ENCODE results near the gene SYNPO2L. TPM values are rescaled to one million over a fixed set of nuclear protein-coding genes. Genes with fewer than 3 reads are reported as not detected.

Gene SYNPO2L
- total and polyA plus RNA-seq, 9 of the 15 experiments (the other 6 are each of a cell fraction or from before 2014, with no cell fraction given) = 0.03 to 0.07 TPM; not detected in 7

DNA sequence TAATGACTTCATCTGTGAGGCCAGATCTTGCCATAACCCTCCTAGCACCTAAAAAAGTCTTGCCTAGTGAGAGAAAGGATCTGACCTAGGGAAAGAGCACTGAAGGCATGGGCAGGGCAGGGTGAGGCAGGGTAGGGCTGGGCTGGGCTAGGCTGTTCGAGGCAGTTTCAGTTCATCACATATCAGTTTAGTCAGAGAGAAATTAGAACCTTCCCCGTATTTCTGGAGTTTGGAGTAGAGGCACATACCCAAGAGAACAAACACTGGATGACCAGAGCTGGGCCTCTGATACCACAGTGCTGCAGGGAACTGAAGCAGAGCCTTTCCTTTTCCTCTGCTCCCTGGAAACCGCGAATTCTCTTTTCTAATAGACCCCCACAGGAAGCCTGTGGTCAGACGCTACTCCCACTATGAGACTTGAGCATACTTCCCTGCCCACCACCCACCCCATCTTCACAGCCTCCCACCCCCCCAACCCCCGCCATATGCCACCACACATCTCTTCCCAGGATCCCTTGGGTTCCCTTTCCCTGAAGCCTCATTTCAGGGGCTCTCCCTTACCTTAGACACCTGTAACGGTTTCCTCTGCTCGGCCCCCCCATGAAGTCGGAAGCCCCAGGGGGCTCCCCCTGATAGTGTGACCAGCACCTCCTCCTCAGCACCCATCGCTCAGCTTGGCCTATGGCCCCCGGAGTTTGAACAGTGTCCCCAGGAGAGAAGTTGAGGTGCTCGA lies 406 bp downstream of the SYNPO2L start:
- H3K79me2 ChIP-seq (ENCODE audit: control insufficient read depth, insufficient read depth, low read length) = no peaks in the 10 kb centered on the region
- CTCF ChIA-PET (ENCODE audit: low intra/inter-chr PET ratio) = no interaction called here
- H4K20me1 ChIP-seq (replicated peaks; ENCODE audit: control insufficient read depth, insufficient read depth, low read length) = no peaks in the 10 kb centered on the region
- BruUV-seq (replicated peaks) = no TSS peak
- WGBS (ENCODE audit: insufficient coverage, low coverage, missing lambda C conversion rate) = 73% methylated on average over 10 of the region's 12 CpGs
- no peaks in the 10 kb centered on the region for H3K36me3 ChIP-seq (ENCODE audit: control insufficient read depth, insufficient read depth, low read length)
- no peaks in the 10 kb centered on the region for H3K9me3 ChIP-seq (replicated peaks; ENCODE audit: control insufficient read depth, insufficient read depth, low read depth, low read length)
- ATAC-seq (no peak), FAIRE-seq (no peak), DNase-seq (ENCODE audit: extremely low read depth in 1 of 4, low spot score in 3 of 4) (no peak)
- H3K27me3 ChIP-seq (ENCODE audit: control insufficient read depth in 2 of 2, insufficient read depth in 2 of 2, low read length in 2 of 2) = no peaks in the 10 kb centered on the region
- H3K4me1 ChIP-seq (replicated peaks in 1 of 2; ENCODE audit: control insufficient read depth in 2 of 2, insufficient read depth in 2 of 2, low read length in 2 of 2) = peaks cover 21 to 35% of the 10 kb centered on the region in 2 experiments
- no peak overlapping the region for H3K27ac ChIP-seq (ENCODE audit: extremely low read depth, low read depth, low read length)
- no peaks in the 10 kb centered on the region for H3K9me1 ChIP-seq (ENCODE audit: control insufficient read depth, insufficient read depth, low read length)
- in situ Hi-C loops (cut with MboI) (loop anchor here (5.0 to 10.0 kb wide), 2 partner anchors 52 to 119 kb away; a partner anchor contains a TSS), intact Hi-C loops (cut with micrococcal nuclease) (no loop called here)
- H3K9ac ChIP-seq (ENCODE audit: insufficient read depth in 1 of 2, low read depth in 2 of 2, low read length in 2 of 2) = peak overlapping the region; percentile 10 to 62; a peak in 2 of 4 replicates
- no peak overlapping the region for H3K4me2 ChIP-seq (ENCODE audit: insufficient read depth, low read length)
- no peak overlapping the region for H3K4me3 ChIP-seq
- TF ChIP-seq GABPA (tag; conservative IDR thresholded peaks at IDR 0.05; ENCODE audit: low read depth) = no peak
- no peak for TF ChIP-seq TSC22D4 (tag; IDR thresholded peaks at IDR 0.05)
- no peak for TF ChIP-seq MEF2A (IDR thresholded peaks at IDR 0.05; ENCODE audit: control insufficient read depth, low read depth, low read length)
- no peak for TF ChIP-seq PTRF (tag; IDR thresholded peaks at IDR 0.05)
- TF ChIP-seq, protein P1, sequence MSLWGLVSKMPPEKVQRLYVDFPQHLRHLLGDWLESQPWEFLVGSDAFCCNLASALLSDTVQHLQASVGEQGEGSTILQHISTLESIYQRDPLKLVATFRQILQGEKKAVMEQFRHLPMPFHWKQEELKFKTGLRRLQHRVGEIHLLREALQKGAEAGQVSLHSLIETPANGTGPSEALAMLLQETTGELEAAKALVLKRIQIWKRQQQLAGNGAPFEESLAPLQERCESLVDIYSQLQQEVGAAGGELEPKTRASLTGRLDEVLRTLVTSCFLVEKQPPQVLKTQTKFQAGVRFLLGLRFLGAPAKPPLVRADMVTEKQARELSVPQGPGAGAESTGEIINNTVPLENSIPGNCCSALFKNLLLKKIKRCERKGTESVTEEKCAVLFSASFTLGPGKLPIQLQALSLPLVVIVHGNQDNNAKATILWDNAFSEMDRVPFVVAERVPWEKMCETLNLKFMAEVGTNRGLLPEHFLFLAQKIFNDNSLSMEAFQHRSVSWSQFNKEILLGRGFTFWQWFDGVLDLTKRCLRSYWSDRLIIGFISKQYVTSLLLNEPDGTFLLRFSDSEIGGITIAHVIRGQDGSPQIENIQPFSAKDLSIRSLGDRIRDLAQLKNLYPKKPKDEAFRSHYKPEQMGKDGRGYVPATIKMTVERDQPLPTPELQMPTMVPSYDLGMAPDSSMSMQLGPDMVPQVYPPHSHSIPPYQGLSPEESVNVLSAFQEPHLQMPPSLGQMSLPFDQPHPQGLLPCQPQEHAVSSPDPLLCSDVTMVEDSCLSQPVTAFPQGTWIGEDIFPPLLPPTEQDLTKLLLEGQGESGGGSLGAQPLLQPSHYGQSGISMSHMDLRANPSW (CRISPR knock-in tag; IDR thresholded peaks at IDR 0.05) = peak; percentile 76; the same call in 1 of the 2 replicates
- POLR2A ChIA-PET = interaction anchor here (0.6 to 1.0 kb wide), 2 partner anchors 81 to 156 kb away, joined by 3 read pairs; no protein-coding TSS in a partner anchor
- H2AFZ ChIP-seq (ENCODE audit: low read depth, low read length) = peak overlapping the region; percentile 69
